HEK293 (cell line): Measurements from ENCODE around the gene GARRE1.

Experiments
- EGR2 ChIP-seq: fragments of 450-650 bp; formaldehyde crosslinking; IDR thresholded peaks from 2 replicates; pipeline ENCODE4 v1.5.1; 2016; ENCODE audit warnings: low read depth, missing biosample characterization, missing genetic modification characterization
- KLF1 ChIP-seq: fragments of 450-650 bp; formaldehyde crosslinking; IDR thresholded peaks from 2 replicates; pipeline ENCODE4 v1.5.1; 2016; ENCODE audit warnings: missing biosample characterization, missing genetic modification characterization
- REPIN1 ChIP-seq: fragments of 450-650 bp; formaldehyde crosslinking; IDR thresholded peaks from 2 replicates; pipeline ENCODE4 v1.5.1; 2017; ENCODE audit warnings: missing biosample characterization, missing genetic modification characterization, low read depth
- SCRT2 ChIP-seq: fragments of 450-650 bp; formaldehyde crosslinking; IDR thresholded peaks from 2 replicates; pipeline ENCODE4 v1.5.1; 2016; ENCODE audit warnings: missing biosample characterization, missing genetic modification characterization
- SP3 ChIP-seq: fragments of 450-650 bp; formaldehyde crosslinking; IDR thresholded peaks from 2 replicates; pipeline ENCODE4 v1.5.1; 2016; ENCODE audit warnings: missing biosample characterization, missing genetic modification characterization
- YY1 ChIP-seq: fragments of 450-650 bp; formaldehyde crosslinking; IDR thresholded peaks from 2 replicates; pipeline ENCODE4 v1.5.1; 2018; ENCODE audit warnings: missing biosample characterization, missing genetic modification characterization
- ZBTB17 ChIP-seq: fragments of 450-650 bp; formaldehyde crosslinking; IDR thresholded peaks from 2 replicates; pipeline ENCODE4 v1.5.1; 2016; ENCODE audit warnings: missing biosample characterization, missing genetic modification characterization
- ZEB2 ChIP-seq: fragments of 450-650 bp; formaldehyde crosslinking; IDR thresholded peaks from 2 replicates; pipeline ENCODE4 v1.5.1; 2016; ENCODE audit warnings: missing biosample characterization, missing genetic modification characterization
- ZFHX2 ChIP-seq: fragments of 450-650 bp; formaldehyde crosslinking; conservative IDR thresholded peaks from 2 replicates; pipeline ENCODE4 v1.5.1; 2016; ENCODE audit warnings: missing biosample characterization, missing genetic modification characterization
- ZNF23 ChIP-seq: fragments of 450-650 bp; formaldehyde crosslinking; IDR thresholded peaks from 2 replicates; pipeline ENCODE4 v1.5.1; 2016; ENCODE audit warnings: missing biosample characterization, missing genetic modification characterization, borderline replicate concordance
- ZNF292 ChIP-seq: fragments of 450-650 bp; formaldehyde crosslinking; IDR thresholded peaks from 2 replicates; pipeline ENCODE4 v1.5.1; 2016; ENCODE audit warnings: low read depth, missing biosample characterization, missing genetic modification characterization, borderline replicate concordance
- ZNF324 ChIP-seq: fragments of 450-650 bp; formaldehyde crosslinking; IDR thresholded peaks from 2 replicates; pipeline ENCODE4 v1.5.1; 2016; ENCODE audit warnings: missing biosample characterization, missing genetic modification characterization
- ZNF335 ChIP-seq: fragments of 450-650 bp; formaldehyde crosslinking; conservative IDR thresholded peaks from 2 replicates; pipeline ENCODE4 v1.5.1; 2016; ENCODE audit warnings: missing biosample characterization, missing genetic modification characterization
- ZNF341 ChIP-seq: fragments of 450-650 bp; formaldehyde crosslinking; IDR thresholded peaks from 2 replicates; pipeline ENCODE4; 2016; ENCODE audit warnings: low read depth, missing biosample characterization, missing genetic modification characterization
- ZNF366 ChIP-seq: fragments of 450-650 bp; formaldehyde crosslinking; conservative IDR thresholded peaks from 2 replicates; pipeline ENCODE4 v1.5.1; 2016; ENCODE audit warnings: missing biosample characterization, missing genetic modification characterization
- ZNF433 ChIP-seq: fragments of 450-650 bp; formaldehyde crosslinking; IDR thresholded peaks from 2 replicates; pipeline ENCODE4 v1.5.1; 2016; ENCODE audit warnings: missing biosample characterization, missing genetic modification characterization, low read depth
- ZNF514 ChIP-seq: fragments of 450-650 bp; formaldehyde crosslinking; IDR thresholded peaks from 2 replicates; pipeline ENCODE4 v1.5.1; 2016; ENCODE audit warnings: missing biosample characterization, missing genetic modification characterization
- ZNF521 ChIP-seq: fragments of 450-650 bp; formaldehyde crosslinking; IDR thresholded peaks from 2 replicates; pipeline ENCODE4 v1.5.1; 2017; ENCODE audit warnings: missing biosample characterization, mild to moderate bottlenecking, missing genetic modification characterization
- ZNF596 ChIP-seq: fragments of 450-650 bp; IDR thresholded peaks from 2 replicates; pipeline ENCODE4 v1.5.0; 2018; ENCODE audit warnings: missing biosample characterization, mild to moderate bottlenecking, missing genetic modification characterization, moderate library complexity
- ZNF629 ChIP-seq: fragments of 450-650 bp; formaldehyde crosslinking; IDR thresholded peaks from 2 replicates; pipeline ENCODE4 v1.5.1; 2017; ENCODE audit warnings: missing biosample characterization, missing genetic modification characterization
- ZNF843 ChIP-seq: fragments of 450-650 bp; formaldehyde crosslinking; IDR thresholded peaks from 2 replicates; pipeline ENCODE4 v1.5.1; 2016; ENCODE audit warnings: missing biosample characterization, missing genetic modification characterization
- ZSCAN30 ChIP-seq: fragments of 450-650 bp; IDR thresholded peaks from 2 replicates; pipeline ENCODE4 v1.5.1; 2018; ENCODE audit warnings: missing biosample characterization, mild to moderate bottlenecking, missing genetic modification characterization, moderate library complexity
- ZXDB ChIP-seq: fragments of 450-650 bp; formaldehyde crosslinking; IDR thresholded peaks from 2 replicates; pipeline ENCODE4 v1.5.1; 2016; ENCODE audit warnings: missing biosample characterization, missing genetic modification characterization
- TF ChIP-seq, protein P1 (sequence below): fragments of 450-650 bp; formaldehyde crosslinking; conservative IDR thresholded peaks from 2 replicates; pipeline ENCODE4 v1.5.1; 2016; ENCODE audit warnings: low read depth, missing biosample characterization, missing genetic modification characterization
- TF ChIP-seq, protein P2 (sequence below): fragments of 450-650 bp; formaldehyde crosslinking; IDR thresholded peaks from 2 replicates; pipeline ENCODE4 v1.5.1; 2016; ENCODE audit warnings: missing biosample characterization, missing genetic modification characterization
- TF ChIP-seq, protein P3 (sequence below): fragments of 450-650 bp; formaldehyde crosslinking; IDR thresholded peaks from 2 replicates; pipeline ENCODE4 v1.5.1; 2016; ENCODE audit warnings: missing biosample characterization, missing genetic modification characterization
- TF ChIP-seq, protein P4 (sequence below): IDR thresholded peaks from 2 replicates; pipeline ENCODE4 v1.6.1; 2011; ENCODE audit warnings: mild to moderate bottlenecking, low read depth, low read length, borderline replicate concordance
- TF ChIP-seq, protein P5 (sequence below): fragments of 450-650 bp; formaldehyde crosslinking; IDR thresholded peaks from 2 replicates; pipeline ENCODE4 v1.5.1; 2016; ENCODE audit warnings: missing biosample characterization, missing genetic modification characterization
- TF ChIP-seq, protein P6 (sequence below): fragments of 450-650 bp; formaldehyde crosslinking; IDR thresholded peaks from 2 replicates; pipeline ENCODE4 v1.5.1; 2016; ENCODE audit warnings: missing biosample characterization, missing genetic modification characterization
- TF ChIP-seq, protein P7 (sequence below): fragments of 450-650 bp; formaldehyde crosslinking; IDR thresholded peaks from 2 replicates; pipeline ENCODE4 v1.5.1; 2016; ENCODE audit warnings: missing biosample characterization, missing genetic modification characterization

Gene GARRE1

DNA sequence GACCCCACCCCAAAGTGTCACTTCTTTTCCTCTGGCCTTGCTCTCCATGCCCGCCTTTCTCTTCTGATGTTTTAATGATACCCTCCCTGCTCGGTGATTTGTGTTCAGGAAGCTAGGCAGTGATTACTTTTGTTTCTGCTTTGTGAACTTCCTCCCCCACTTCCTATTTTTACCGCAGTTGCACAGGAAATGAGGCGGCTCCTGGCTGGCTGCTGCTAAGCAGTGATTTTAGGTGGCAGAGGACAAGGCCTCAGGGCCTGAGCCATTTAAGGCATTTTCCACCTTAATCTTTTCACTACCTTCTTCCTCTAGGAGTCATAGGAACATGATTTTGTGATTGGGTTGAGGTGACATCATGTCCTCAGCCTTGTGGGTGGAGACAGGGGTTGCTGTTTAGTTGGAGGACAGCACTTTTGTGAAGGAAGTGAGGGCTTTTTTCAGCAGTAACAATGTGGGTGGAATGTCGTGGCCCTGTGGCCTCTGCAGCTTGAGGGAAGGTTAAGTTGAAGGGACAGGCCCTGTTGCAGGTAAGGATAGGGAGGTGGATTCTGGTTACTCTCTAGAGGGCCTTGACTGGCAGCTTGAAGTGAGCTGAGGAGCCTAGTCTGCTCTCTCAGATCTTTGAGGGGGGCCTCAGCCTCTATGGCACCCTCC, 15.7 kb downstream of the GARRE1 start (continued):
- TF ChIP-seq, protein P1, sequence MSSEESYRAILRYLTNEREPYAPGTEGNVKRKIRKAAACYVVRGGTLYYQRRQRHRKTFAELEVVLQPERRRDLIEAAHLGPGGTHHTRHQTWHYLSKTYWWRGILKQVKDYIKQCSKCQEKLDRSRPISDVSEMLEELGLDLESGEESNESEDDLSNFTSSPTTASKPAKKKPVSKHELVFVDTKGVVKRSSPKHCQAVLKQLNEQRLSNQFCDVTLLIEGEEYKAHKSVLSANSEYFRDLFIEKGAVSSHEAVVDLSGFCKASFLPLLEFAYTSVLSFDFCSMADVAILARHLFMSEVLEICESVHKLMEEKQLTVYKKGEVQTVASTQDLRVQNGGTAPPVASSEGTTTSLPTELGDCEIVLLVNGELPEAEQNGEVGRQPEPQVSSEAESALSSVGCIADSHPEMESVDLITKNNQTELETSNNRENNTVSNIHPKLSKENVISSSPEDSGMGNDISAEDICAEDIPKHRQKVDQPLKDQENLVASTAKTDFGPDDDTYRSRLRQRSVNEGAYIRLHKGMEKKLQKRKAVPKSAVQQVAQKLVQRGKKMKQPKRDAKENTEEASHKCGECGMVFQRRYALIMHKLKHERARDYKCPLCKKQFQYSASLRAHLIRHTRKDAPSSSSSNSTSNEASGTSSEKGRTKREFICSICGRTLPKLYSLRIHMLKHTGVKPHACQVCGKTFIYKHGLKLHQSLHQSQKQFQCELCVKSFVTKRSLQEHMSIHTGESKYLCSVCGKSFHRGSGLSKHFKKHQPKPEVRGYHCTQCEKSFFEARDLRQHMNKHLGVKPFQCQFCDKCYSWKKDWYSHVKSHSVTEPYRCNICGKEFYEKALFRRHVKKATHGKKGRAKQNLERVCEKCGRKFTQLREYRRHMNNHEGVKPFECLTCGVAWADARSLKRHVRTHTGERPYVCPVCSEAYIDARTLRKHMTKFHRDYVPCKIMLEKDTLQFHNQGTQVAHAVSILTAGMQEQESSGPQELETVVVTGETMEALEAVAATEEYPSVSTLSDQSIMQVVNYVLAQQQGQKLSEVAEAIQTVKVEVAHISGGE (tag by site-specific recombination): peak; percentile 75
- TF ChIP-seq, protein P2, sequence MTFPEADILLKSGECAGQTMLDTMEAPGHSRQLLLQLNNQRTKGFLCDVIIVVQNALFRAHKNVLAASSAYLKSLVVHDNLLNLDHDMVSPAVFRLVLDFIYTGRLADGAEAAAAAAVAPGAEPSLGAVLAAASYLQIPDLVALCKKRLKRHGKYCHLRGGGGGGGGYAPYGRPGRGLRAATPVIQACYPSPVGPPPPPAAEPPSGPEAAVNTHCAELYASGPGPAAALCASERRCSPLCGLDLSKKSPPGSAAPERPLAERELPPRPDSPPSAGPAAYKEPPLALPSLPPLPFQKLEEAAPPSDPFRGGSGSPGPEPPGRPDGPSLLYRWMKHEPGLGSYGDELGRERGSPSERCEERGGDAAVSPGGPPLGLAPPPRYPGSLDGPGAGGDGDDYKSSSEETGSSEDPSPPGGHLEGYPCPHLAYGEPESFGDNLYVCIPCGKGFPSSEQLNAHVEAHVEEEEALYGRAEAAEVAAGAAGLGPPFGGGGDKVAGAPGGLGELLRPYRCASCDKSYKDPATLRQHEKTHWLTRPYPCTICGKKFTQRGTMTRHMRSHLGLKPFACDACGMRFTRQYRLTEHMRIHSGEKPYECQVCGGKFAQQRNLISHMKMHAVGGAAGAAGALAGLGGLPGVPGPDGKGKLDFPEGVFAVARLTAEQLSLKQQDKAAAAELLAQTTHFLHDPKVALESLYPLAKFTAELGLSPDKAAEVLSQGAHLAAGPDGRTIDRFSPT: peak; percentile 91
- TF ChIP-seq, protein P3, sequence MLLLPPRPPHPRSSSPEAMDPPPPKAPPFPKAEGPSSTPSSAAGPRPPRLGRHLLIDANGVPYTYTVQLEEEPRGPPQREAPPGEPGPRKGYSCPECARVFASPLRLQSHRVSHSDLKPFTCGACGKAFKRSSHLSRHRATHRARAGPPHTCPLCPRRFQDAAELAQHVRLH (tag by site-specific recombination): peak; percentile 90
- TF ChIP-seq ZNF335 (tag by site-specific recombination): peak; percentile 82
- peak; percentile 54 for TF ChIP-seq SP3 (tag by site-specific recombination)
- TF ChIP-seq ZSCAN30 (tag by site-specific recombination): peak; percentile 68; the same call in 1 of the 2 replicates
- TF ChIP-seq ZNF23 (tag by site-specific recombination): no peak
- peak; percentile 91 for TF ChIP-seq EGR2 (tag by site-specific recombination)
- TF ChIP-seq ZNF341 (tag by site-specific recombination): peak; percentile 44
- peak; percentile 76 for TF ChIP-seq ZNF366 (tag by site-specific recombination)
- peak; percentile 89 for TF ChIP-seq ZNF629 (tag by site-specific recombination)
- TF ChIP-seq ZNF292 (tag by site-specific recombination): no peak
- TF ChIP-seq ZBTB17: peak; percentile 83
- no peak for TF ChIP-seq ZNF596 (tag by site-specific recombination)
- no peak for TF ChIP-seq REPIN1
- TF ChIP-seq ZEB2 (tag by site-specific recombination): peak; percentile 76
- TF ChIP-seq, protein P4, sequence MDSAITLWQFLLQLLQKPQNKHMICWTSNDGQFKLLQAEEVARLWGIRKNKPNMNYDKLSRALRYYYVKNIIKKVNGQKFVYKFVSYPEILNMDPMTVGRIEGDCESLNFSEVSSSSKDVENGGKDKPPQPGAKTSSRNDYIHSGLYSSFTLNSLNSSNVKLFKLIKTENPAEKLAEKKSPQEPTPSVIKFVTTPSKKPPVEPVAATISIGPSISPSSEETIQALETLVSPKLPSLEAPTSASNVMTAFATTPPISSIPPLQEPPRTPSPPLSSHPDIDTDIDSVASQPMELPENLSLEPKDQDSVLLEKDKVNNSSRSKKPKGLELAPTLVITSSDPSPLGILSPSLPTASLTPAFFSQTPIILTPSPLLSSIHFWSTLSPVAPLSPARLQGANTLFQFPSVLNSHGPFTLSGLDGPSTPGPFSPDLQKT: no peak
- peak; percentile 75; the same call in 1 of the 2 replicates for TF ChIP-seq ZXDB (tag by site-specific recombination)
- TF ChIP-seq, protein P5, sequence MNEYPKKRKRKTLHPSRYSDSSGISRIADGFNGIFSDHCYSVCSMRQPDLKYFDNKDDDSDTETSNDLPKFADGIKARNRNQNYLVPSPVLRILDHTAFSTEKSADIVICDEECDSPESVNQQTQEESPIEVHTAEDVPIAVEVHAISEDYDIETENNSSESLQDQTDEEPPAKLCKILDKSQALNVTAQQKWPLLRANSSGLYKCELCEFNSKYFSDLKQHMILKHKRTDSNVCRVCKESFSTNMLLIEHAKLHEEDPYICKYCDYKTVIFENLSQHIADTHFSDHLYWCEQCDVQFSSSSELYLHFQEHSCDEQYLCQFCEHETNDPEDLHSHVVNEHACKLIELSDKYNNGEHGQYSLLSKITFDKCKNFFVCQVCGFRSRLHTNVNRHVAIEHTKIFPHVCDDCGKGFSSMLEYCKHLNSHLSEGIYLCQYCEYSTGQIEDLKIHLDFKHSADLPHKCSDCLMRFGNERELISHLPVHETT (tag by site-specific recombination): peak; percentile 59; the same call in 1 of the 2 replicates
- TF ChIP-seq, protein P6, sequence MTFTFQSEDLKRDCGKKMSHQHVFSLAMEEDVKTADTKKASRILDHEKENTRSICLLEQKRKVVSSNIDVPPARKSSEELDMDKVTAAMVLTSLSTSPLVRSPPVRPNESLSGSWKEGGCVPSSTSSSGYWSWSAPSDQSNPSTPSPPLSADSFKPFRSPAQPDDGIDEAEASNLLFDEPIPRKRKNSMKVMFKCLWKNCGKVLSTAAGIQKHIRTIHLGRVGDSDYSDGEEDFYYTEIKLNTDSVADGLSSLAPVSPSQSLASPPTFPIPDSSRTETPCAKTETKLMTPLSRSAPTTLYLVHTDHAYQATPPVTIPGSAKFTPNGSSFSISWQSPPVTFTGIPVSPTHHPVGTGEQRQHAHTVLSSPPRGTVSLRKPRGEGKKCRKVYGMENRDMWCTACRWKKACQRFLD: no peak
- TF ChIP-seq ZNF514 (tag by site-specific recombination): no peak
- TF ChIP-seq ZNF843 (tag by site-specific recombination): peak; percentile 65; the same call in 1 of the 2 replicates
- TF ChIP-seq ZNF324 (tag by site-specific recombination): no peak
- TF ChIP-seq KLF1 (tag by site-specific recombination): peak; percentile 61
- TF ChIP-seq, protein P7, sequence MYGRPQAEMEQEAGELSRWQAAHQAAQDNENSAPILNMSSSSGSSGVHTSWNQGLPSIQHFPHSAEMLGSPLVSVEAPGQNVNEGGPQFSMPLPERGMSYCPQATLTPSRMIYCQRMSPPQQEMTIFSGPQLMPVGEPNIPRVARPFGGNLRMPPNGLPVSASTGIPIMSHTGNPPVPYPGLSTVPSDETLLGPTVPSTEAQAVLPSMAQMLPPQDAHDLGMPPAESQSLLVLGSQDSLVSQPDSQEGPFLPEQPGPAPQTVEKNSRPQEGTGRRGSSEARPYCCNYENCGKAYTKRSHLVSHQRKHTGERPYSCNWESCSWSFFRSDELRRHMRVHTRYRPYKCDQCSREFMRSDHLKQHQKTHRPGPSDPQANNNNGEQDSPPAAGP (tag by site-specific recombination): peak; percentile 62; the same call in 1 of the 2 replicates
- TF ChIP-seq ZFHX2 (tag by site-specific recombination): peak; percentile 93
- TF ChIP-seq ZNF521: no peak
- TF ChIP-seq SCRT2 (tag by site-specific recombination): 0 out of 2 replicates have a peak, but pooled peaks have one; percentile 15
- TF ChIP-seq YY1: no peak; the same call in 1 of the 2 replicates
- TF ChIP-seq ZNF433 (tag by site-specific recombination): 0 out of 2 replicates have a peak, but pooled peaks have one; percentile 10
